CD4-positive, alpha-beta T cell treated with Interleukin-4 for 1 hour (primary cell): ENCODE measurements around the gene IFIT2.
A peak's percentile ranks its signal among the peaks of the same experiment; 100 is the strongest.
"Not testable (repeated sequence)": the region's sequence is repeated elsewhere in the genome, so short reads cannot be mapped to it uniquely, and the experiment has no call there.

ENCODE experiments used
- DNase-seq, 2 donors: peaks; one replicate each; pipeline ENCODE4 v3.0.0-alpha.2; 2020 to 2022

Gene IFIT2, protein sequence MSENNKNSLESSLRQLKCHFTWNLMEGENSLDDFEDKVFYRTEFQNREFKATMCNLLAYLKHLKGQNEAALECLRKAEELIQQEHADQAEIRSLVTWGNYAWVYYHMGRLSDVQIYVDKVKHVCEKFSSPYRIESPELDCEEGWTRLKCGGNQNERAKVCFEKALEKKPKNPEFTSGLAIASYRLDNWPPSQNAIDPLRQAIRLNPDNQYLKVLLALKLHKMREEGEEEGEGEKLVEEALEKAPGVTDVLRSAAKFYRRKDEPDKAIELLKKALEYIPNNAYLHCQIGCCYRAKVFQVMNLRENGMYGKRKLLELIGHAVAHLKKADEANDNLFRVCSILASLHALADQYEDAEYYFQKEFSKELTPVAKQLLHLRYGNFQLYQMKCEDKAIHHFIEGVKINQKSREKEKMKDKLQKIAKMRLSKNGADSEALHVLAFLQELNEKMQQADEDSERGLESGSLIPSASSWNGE

GRCh38 chr10:89301721-89302445, at the start of gene IFIT2:
TSS of gene IFIT2 (plus strand) at chr10:89302046. CDS start at chr10:89302124, 78 bp downstream.
- DNase-seq: peak; percentile 52 to 81

DNA sequence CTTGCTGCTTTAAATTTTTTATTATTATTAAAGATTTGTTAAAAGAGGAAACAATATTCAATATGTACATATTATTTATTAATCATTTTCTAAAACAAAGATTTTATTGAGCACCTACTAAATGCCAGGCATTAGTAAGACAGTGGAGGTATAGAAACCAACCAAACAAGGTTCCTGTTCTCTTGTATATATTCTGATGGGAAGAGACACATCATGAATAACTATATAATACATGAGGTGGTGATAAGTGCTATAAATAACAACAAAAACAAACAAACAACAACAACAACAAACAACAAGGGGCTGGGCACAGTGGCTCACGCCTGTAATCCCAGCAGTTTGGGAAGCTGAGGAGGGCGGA, 49.6 kb upstream of the IFIT2 start:
- DNase-seq: no peak

DNA sequence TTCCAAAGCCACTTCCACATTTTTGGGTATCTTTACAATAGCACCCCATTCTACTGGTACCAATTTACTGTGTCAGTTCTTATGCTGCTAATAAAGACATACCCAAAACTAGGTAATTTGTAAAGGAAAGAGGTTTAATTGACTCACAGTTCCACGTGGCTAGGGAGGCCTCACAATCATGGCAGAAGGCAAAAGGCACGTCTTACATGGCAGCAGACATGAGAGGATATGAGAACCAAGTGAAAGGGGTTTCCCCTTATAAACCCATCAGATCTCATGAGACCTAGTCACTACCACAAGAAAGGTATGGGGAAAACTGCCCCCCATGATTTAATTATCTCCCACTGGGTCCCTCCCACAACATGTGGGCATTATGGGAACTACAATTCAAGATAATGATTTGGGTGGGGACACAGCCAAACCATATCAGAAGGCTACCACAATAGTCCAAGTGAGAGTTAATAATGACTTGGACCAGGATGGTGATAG, 46.7 kb upstream of the IFIT2 start:
- not testable (repeated sequence) for DNase-seq

DNA sequence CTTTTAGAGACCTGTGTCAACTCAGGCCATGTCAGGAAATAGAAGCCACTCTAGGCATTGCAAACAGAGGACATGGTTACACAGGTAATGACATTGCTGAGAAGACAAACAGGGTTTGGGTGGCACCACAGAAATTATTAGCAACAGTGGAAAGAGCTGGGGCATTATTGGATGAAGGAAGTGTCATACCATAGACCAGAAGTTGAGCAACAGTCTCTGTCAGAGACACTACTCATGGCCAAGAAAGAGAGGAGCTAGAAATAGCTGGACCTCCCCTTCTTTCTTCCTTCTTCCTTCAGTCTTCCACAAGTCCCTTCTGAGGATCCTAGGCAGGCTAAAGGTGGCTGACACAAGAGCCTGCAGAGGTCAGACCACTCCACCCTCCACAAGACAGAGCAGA, 46.1 kb upstream of the IFIT2 start:
- no peak for DNase-seq

DNA sequence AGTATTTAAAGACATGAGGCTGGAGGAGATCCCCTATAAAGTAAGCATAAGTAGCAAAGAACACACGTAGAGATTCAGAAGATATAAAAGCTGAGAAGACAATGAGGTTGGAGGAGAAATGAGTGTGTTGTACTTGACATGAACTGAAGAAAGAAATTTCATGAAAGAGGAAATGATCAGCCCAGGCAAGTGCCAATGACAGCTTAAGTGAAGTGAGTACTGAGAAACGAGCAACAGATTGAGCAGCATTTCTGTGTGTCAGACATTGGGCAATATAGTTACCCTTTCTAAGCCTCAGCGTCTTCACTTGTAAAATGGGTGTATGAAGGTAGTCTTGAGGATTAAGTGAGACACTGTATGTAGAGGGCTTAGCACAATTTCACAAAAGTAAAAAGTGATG, 45.5 kb upstream of the IFIT2 start:
- no peak for DNase-seq

DNA sequence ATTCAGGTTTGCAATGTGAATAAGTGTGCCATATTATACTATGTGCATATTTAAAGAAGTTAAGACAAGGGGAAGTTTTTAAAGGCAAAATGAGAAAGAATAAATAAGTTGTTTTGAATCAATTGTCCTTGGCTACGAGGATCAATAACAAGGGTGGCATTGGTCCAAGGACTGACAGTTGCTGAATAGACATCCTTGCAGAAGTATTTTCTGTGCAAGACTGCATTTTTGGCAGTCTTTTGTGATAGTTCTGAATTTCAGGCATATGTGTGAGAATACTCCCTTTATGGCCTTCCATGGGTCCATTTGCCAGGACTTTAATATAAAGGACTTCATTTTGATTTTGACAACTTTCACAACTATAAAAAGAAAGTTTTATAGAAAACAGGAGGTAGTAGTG, 44.9 kb upstream of the IFIT2 start:
- DNase-seq: no peak

- no peak for DNase-seq
These were observed 44.3 kb upstream of the IFIT2 start for GRCh38 chr10:89257581-89257980.

GRCh38 chr10:89258881-89259280, 43.0 kb upstream of the IFIT2 start:
- DNase-seq: no peak

DNA sequence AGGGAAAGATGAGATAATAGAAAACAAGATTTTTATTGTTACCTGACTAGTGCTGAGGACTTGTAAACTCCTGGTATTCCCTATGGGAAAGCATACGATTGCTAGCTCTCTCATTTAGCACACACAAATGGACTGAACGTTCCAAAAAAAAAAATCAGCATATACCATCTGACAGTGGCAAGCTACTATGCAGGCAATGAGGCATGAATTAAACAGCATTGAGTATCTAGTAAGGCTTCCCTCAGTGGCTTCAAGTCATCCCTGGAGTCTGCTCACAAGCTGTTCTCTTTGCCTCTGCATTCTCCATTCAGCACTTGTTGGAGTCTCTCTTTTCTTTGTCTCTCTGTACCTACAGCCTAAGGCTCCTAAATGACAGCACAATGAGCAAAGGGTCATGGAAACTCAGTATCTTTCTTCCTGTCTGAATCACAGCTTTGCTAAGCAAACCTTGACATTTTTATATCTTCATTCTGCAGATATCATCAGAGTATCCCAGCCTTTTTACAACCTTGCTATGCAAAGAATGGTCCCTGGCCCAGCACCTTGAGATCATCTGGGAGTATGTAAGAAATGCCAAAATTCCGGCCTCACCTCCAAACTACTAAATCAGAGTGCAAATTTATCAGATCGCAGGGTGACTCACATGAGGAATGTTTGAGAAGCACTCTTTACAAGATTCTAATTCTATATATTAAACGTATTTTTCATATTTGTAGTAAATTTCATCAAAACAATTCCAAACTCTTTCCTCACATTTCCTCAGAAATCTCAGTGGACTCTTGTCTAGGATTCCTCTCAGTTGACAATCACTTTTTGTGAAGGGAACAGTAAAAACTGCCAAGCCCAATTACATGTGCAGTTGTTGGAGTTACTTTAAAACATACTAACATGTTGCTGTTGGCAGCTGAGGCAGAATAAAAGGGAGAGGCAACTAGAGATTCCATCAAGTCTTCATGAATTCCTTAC, 39.5 kb upstream of the IFIT2 start:
- no peak for DNase-seq

- no peak for DNase-seq
These were observed 38.8 kb upstream of the IFIT2 start for GRCh38 chr10:89263091-89263490.

DNA sequence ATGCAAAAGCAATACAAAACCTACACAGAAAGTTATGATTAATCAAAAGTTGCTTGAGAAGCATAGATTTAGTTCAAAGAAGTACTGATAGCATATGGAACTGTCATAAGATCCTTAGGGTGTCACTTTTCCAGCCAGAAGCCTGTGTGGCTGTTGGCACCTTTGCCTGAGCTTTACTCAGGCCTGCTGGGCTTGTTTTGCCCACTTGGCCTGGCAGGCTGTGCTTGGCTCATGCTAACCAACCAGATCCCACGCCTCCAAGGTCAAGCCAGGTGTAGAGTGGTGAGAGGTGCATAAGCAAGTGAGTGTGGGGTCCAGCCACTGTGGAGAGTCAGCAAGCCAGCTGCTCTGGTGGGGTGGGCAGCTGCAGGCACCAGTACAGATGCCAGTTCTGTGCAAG, 38.3 kb upstream of the IFIT2 start:
- DNase-seq: no peak

DNA sequence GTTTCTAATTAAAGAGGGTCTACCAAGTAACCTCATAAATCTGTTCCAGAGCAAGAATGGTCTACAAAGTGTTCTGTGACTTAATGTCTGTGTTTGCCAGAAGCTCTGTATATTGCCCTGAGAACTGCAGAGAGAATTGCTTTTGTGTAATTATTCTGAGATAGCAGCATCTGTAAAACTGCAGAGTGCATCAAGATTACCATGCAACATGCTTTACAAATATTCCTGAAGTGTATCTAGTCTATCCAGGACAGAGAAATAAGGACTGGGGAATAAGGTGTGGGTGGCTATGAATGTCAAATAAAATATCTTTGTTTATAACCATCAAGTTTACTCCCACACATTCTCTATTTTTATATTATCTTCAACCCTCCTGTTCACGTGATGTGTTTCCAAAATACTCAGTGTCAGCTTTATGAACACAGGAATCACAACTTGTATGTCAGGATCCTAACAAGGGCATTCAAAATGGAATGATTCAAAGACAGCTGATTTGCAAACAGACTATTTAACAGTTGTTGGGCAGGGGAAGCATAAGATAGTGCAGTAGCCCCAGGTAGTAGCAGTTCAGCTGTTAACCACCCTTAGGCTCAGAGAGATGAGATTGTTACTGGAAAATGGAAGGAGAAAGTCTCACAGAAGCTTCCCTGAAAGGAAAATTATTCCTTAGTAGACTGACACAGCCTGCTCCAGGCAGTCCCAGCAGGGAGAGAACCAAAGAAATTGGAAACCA, 35.0 kb upstream of the IFIT2 start:
- no peak for DNase-seq

DNA sequence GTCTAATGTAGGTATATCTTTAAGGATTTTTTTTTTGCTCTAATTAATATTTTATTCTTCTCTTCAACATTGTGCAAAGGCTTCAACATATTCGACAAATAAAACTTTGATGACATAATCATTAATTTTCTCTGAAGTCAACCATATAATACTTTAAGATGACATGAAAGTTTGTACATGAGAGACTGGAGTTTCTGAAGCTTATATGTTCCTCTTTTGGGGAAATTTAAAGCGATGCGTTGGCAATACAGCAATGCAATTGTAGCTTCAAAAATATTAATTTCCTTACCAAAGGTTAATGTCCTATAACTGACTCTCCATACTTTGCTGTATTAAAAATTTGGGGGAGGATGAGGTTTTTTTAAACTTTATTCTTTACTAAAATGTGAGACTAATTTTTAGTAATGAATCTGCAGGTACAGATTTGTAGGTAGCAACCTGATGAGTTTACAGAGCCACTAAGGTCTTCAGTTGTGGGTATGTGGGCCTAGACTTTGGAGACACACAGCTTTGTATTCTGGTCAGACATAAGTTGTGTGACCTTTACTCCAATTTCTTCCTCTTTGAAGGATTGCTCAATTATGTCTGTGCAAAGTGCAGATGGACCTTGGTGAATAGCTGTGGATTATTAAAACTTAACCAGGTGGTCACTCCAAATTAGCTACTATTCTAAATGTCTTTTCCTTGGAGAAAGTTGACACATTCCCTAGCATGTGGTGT, 32.3 kb upstream of the IFIT2 start:
- no peak for DNase-seq

- DNase-seq: no peak
These were observed 31.7 kb upstream of the IFIT2 start for GRCh38 chr10:89270153-89270483.

DNA sequence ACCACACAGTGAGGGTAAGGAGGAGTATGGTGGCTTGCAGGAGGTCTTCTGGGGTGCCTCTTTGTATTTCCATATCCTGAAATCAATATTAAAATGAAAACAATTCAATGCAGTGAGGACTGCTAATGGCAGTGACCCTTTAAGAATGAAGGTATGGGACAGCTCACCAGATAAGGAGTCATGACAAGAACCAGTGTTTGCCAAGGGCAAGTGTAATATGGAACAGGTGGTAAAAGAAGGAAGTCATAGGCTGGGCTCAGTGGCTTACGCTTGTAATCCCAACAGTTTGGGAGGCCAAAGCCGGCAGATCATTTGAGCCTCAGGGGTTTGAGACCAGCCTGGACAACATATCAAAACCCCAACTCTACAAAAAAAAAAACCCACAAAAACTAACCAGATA, 30.3 kb upstream of the IFIT2 start:
- DNase-seq: no peak

DNA sequence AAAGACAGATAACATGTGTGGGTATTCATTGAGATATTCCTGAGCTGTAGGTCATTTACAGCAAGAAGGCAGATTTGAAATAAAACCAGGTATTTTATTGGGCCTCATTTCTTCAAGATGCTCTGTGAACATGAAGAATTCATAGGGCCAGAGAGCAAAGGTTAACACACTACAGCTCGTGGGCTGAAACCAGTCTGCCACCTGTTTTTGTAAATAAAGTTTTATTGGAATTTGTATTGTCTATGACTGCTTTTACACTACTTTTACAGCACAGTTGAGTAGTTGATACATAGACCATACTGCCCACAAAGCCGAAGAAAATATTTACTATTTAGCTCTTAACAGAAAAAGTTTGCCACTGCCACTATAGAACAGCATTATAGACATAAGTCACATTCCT, 28.2 kb upstream of the IFIT2 start:
- DNase-seq: no peak

DNA sequence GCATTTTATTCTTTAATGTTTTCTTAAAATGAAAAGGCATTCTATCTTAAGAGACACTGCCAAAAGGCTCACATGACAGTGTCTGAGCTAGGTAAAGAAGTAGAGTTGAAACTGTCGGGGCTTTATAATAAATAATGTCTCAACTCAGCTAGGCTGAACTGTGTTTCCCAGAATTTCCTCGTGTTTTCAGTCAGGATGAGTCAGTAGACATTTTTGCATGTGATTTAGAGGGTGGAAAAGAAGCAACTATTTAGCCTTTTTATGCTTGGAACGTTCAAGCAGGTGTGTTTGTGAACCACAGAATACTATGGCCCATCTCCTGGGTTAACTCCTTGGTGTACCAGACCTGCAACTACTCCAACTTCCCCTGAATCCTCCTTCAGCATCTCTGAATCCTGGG, 26.9 kb upstream of the IFIT2 start:
- DNase-seq: no peak

- DNase-seq: no peak
These were observed 26.5 kb upstream of the IFIT2 start for GRCh38 chr10:89275383-89275782.

GRCh38 chr10:89278034-89278535, 23.8 kb upstream of the IFIT2 start:
- DNase-seq: no peak

- no peak for DNase-seq
These were observed 22.9 kb upstream of the IFIT2 start for GRCh38 chr10:89278900-89279392.

GRCh38 chr10:89279421-89279869, 22.4 kb upstream of the IFIT2 start:
- no peak for DNase-seq
